CD4-positive, alpha-beta T cell treated with Interleukin-6 at 100 ng/mL for 8 hours (primary cell): ENCODE measurements around the gene RASA2.
"Not testable (repeated sequence)": the region's sequence is repeated elsewhere in the genome, so short reads cannot be mapped to it uniquely, and the experiment has no call there.

Experiments used
- DNase-seq: peaks from one replicate; pipeline ENCODE4 v3.0.0-alpha.2; 2020; ENCODE audit warnings: mixed read lengths, low spot score

RASA2 gene

DNA sequence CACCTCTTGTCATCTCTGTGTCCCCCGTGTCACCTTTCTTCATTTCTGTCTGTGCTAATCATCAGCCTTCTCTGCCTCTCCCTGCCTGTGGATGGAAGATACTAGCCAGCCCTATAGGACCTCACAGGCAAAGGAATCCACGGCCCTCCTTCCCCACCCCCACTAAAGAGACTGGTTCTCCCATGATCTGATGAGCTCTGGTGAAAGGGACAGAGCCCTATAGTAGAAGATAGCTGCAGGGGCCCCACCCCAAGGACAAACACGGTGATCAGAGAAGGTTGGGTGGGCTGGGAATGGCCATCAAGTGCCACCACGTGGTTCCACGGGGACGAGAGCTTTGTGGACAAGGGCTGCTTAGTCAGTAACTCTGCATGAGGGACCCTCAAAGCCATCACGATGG lies 27.8 kb upstream of the RASA2 start:
- no peak for DNase-seq

- peak; percentile 86 for DNase-seq
Observed at GRCh38 chr3:141460097-141460704, 26.6 kb upstream of the RASA2 start.

GRCh38 chr3:141462176-141462859 lies 24.5 kb upstream of the RASA2 start:
- DNase-seq = no peak

DNA sequence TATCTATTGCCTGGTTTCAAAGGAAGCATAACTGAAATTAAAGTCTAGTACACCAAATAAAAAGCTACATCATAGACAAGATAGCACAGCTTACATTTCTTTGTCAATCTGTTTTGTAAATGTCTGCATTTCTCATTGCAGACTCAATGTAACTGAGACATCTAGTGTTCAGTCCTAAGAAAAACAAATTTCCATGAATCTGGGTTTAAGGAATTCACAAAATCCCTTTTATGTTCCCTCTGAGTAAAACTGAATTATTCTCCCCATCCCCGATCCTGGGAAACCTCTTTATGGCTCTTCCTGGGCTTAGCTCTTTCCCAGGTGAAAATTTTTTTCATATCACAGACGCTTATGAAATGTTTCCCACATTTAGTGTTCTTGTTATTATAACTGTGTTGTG lies 21.6 kb upstream of the RASA2 start:
- DNase-seq = no peak

DNA sequence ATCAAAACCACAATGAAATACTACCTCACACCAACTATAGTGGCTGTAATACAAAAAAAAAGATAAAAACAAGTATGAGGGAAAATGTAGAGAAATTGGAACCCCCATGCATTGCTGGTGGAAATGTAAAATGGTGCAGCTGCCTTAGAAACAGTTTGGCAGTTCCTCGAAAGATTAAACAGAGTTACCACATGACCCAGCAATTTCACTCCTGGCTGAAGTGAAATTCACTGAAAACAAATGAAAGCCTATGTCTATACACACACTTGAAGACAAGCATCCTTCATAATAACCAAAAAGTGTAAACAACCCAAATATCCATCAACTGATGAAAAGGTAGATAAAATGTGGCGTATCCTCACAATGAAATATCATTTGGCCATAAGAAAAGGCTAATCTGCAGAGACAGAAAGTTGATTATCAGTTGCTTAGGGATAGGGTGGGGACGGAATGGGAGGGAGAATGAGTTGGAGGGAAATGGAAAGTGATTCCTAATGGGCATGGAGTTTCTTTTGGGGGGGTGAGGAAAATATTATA lies 20.1 kb upstream of the RASA2 start:
- DNase-seq = no peak

- no peak for DNase-seq
Observed at GRCh38 chr3:141469720-141470119, 17.1 kb upstream of the RASA2 start.

GRCh38 chr3:141471160-141471559 lies 15.7 kb upstream of the RASA2 start:
- DNase-seq = no peak

- no peak for DNase-seq
Observed at GRCh38 chr3:141476033-141476432, 10.8 kb upstream of the RASA2 start.

DNA sequence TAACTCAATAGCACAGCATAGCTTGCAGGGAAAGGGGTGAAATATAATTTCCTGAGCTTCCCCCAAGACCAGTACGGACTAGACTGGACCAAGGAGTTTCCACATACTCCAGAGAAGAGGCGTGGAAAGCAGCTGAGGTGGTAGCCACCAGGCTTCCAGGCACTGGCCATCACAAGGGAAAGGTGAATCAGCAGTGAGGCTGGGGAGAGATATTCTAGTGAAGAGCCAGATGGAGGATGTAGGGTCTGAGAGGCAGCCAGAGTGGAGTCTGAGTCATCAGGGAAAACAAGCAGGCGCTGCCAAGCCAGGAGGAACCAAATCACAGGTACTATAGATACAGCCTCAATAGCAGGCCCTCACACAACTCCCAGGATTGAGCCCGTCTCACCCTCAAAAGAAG lies 9.6 kb upstream of the RASA2 start:
- DNase-seq = no peak

DNA sequence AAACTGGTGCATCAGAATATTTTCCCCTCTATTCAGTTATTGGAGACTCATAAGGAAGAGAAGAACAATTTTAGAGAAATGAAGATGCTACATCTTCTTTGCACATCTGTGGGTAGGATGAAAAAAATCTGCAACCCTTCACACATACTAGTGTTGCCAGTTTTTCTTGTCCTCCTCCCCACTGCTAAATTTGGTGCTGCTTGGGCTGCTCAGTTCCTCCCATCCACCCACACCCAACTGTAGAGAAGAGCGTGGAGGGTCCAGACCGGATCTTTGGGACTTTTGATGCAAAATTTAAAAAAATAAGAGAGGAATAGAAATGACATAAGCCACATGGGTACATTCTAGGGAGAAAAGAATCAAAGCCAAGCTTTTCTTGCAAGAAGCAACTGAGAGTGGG lies 8.7 kb upstream of the RASA2 start:
- DNase-seq = no peak

DNA sequence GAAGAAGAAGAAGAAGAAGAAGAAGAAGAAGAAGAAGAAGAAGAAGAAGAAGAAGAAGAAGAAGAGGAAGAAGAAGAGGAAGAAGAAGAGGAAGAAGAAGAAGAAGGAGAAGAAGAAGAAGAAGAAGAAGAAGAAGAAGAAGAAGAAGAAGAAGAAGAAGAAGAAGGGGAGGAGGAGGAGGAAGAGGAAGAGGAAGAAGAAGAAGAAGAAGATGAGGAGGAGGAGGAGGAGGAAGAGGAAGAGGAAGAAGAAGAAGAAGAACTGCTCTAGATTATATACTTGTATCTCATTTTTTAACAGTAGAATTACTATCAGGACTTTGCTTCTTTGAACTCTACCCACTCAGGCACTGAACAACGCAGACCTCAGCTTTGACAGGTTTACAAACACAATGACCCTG lies 8.0 kb upstream of the RASA2 start:
- not testable (repeated sequence) for DNase-seq

DNA sequence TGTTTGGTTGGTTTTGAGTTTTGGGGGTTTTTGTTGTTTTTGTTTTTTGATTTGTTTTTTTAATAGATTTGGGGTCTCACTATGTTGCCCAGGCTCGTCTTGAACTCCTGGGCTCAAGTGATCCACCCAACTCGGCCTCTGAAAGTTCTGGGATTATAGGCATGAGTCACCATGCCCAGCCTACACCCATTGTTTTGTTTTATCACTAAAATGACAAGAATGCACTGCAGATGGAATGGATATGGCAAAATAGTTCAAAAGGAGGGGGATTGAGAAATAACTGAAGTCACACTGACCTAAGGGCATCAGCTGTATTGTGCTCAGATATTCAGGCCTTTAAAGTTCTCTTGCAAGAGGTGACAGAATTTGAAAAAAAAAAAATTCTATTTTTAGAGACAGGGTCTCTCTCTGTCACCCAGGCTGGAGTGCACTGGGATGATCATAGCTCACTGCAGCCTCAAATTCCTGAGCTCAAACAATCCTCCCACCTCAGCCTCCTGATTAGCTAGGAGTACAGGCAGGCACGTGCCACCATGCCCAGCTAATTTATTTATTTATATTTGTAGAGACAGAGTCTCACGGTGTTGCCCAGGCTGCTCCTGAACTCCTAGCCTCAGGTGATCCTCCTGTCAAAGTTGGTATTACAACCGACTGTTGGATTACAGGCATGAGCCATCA lies 4.4 kb upstream of the RASA2 start:
- no peak for DNase-seq

GRCh38 chr3:141484701-141485287 lies 2.0 kb upstream of the RASA2 start:
- no peak for DNase-seq

GRCh38 chr3:141485641-141486495 lies 959 bp upstream of the RASA2 start:
- DNase-seq = peak; percentile 17

DNA sequence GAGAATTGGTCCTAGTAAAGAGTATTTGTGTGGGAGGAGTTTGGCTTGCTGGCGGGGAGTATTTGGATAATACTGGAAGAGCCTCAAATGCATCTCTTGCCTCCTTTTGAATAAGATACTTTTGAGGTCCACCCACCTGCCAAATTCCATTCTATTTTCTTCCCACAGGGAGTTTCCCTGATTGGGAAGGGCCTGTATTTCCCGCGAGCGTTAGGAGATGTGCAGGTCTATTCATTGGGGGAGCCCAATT lies 406 bp upstream of the RASA2 start:
- no peak for DNase-seq

DNA sequence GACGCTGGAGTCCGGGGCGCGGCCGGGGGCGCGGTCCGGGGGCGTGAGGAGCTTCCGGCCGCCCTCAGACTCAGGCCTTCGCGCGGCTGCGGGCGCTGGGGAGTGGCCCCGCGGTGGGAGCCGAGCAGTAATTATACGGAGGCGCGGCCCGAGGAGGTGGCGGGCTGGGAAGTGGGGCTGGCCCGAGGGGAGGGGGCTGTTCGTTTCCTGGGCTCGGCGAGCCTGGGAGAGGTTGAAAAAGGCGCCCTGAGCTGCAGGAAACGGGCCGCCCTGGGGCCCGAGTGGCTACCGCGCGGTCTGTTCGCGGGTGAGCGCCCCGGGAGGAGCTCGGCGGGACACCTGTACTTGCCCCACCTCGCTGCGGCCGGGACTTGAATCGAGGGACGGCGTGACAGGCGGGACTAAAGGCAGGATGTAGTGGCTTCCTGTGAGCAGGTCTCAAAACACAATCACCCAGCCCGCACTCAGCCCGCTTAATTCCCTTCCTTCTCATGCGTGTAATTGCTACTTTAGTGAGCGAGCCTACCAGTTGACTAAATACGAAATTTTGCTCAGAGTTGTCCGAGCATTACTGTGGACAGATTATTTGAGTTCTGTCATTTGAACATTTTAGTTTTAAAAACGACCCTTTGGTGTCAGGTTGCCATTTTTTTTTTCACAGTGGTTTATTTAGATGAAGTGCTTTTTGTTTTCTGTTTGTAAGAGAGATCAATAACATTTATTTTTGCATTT lies 860 bp downstream of the RASA2 start:
- peak; percentile 88 for DNase-seq

DNA sequence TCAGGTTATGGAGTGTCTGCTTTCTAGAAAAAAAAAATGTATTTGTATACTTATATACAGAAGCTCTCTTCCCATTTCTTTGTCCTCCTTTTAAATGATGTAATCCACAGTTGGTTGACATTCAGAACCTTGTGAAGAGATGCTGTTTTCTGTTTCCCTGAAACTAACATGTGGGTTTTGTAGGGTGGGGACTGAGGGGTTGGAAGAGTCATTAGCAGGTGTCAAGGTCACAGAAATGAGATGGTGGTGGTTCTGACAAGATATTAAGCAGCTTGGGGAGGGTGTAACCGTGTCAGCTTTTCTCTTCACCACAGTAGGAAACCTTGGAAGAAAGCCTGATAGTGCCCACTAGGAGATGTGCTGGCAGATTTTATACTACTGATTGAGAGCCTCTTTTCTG lies 2.4 kb downstream of the RASA2 start:
- no peak for DNase-seq

- no peak for DNase-seq
Observed at GRCh38 chr3:141491081-141491480, 4.3 kb downstream of the RASA2 start.

- no peak for DNase-seq
Observed at GRCh38 chr3:141491929-141492328, 5.1 kb downstream of the RASA2 start.

DNA sequence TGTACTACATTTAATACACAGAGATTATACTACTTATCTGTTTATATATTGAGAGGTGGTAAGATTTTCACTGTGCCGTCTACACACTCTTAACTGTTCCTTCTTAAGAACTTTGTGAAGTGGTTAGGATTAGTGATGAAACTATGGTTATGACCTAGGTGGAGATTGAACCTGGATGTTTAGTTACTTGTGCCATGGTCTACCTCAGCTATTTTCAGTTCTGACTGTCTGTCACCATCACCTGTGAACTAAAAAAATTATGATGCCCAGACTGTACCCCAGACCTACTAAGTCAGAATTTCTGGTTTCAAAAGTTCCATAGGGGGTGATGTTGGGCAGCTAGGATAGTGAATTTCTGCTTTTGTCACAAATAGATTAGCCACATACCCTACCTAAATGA lies 6.4 kb downstream of the RASA2 start:
- DNase-seq = no peak

- DNase-seq = not testable (repeated sequence)
Observed at GRCh38 chr3:141497589-141497988, 10.8 kb downstream of the RASA2 start.
